Measurements from ENCODE around the gene MXI1. TPM values are rescaled to one million over a fixed set of nuclear protein-coding genes. Genes with fewer than 3 reads are reported as not detected.

MXI1 gene
- total and polyA plus RNA-seq, 12 donors = 21.4 to 69.8 (median 38.6) TPM

DNA sequence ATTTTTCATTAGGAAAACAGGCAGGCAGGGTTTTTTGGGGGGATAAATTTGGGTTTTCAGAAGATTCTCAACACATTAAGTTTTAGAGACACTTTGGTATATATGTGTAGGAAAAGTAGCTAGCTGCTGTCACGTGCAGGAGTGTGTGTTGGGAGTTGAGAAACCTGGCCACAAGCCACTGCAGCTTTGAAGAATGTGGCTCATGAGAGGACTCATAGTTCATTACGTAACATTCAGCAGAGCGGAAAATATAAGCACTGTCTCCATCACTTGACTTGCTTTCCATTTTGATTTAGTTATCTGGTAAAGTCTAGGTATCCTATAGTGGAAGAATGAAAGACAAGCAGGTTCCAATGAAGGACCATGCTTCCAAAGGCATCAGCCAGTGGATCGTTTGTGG is 66.1 kb downstream of the MXI1 start:
- TF ChIP-seq, protein P1, sequence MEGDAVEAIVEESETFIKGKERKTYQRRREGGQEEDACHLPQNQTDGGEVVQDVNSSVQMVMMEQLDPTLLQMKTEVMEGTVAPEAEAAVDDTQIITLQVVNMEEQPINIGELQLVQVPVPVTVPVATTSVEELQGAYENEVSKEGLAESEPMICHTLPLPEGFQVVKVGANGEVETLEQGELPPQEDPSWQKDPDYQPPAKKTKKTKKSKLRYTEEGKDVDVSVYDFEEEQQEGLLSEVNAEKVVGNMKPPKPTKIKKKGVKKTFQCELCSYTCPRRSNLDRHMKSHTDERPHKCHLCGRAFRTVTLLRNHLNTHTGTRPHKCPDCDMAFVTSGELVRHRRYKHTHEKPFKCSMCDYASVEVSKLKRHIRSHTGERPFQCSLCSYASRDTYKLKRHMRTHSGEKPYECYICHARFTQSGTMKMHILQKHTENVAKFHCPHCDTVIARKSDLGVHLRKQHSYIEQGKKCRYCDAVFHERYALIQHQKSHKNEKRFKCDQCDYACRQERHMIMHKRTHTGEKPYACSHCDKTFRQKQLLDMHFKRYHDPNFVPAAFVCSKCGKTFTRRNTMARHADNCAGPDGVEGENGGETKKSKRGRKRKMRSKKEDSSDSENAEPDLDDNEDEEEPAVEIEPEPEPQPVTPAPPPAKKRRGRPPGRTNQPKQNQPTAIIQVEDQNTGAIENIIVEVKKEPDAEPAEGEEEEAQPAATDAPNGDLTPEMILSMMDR (IDR thresholded peaks at IDR 0.05) = no peak
- no peak for TF ChIP-seq POLR2A (IDR thresholded peaks at IDR 0.05)
- peak in 6 of 7 donors; percentile 55 to 83 (median 74) for DNase-seq
- H3K9me3 ChIP-seq (replicated peaks in 1 of 3) = no peaks in the 10 kb centered on the region
- no peaks in the 10 kb centered on the region for H3K27me3 ChIP-seq
- H3K4me3 ChIP-seq = no peak overlapping the region
- no peak overlapping the region for H3K27ac ChIP-seq
- intact Hi-C loops (cut with DNase I) = no loop called here
- peaks cover 16 to 35% of the 10 kb centered on the region in 2 donors for H3K4me1 ChIP-seq (replicated peaks in 1 of 2)
- no peaks in the 10 kb centered on the region for H3K36me3 ChIP-seq (replicated peaks in 1 of 2)
- WGBS, 4 donors = 51 to 65% (median 56%) methylated on average over 4 of the region's 4 CpGs

DNA sequence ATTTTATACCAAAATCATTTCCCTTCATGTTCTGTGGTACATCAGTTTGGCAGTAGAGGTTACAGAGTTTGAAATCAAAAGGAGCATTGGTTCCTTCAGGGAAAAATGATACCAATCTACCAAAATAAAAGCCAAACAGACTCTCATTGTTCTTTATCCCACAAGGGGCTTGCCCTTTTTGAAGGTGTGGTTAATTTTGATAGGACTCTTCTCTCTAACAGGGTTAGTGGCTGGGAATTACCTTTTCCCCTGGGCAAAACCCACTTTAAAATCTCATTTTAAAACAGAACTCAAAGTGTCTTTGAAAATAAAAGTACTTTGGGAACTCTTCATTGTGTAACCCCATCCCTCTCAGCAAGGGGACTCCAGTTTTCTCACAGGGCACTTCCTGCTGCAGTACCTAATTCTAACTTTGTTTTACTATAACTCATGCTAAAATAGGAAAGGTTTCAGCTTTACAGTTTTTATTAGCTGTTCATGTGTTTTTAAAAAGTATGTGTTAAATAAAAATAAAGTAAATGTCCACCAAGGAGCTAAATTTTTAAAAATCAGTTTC is 66.7 kb downstream of the MXI1 start:
- intact Hi-C loops (cut with DNase I) = no loop called here
- Histone ChIP-seq H3K36me3 (replicated peaks in 1 of 2) (no peaks in the 10 kb centered on the region), H3K9me3 (replicated peaks in 1 of 3) (no peaks in the 10 kb centered on the region), H3K4me1 (replicated peaks in 1 of 2) (peaks cover 9 to 32% of the 10 kb centered on the region in 2 donors), H3K4me3 (no peak overlapping the region), H3K27me3 (no peaks in the 10 kb centered on the region), H3K27ac (no peak overlapping the region)
- TF ChIP-seq, protein P1 (IDR thresholded peaks at IDR 0.05) = peak in 1 of 6 experiments; percentile 9
- TF ChIP-seq POLR2A (IDR thresholded peaks at IDR 0.05) = no peak
- no peak for DNase-seq

DNA sequence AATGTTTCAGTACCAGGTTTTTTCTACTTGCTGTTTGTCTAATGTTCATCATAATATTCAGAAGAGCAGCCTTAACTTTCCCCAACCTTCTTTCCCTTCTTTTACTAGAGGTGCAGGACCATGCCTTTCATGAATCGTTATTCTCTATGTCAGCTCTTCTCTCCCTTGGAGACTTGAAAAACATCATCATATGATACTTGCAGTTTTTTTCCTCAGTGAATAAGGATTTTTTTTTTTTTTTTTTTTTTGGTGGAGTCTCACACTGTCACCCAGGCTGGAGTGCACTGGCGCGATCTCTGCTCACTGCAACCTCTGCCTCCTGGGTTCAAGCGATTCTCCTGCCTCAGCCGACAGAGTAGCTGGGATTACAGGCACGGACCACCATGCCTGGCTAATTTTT is 67.2 kb downstream of the MXI1 start:
- H3K36me3 ChIP-seq (replicated peaks in 1 of 2) = no peaks in the 10 kb centered on the region
- H3K4me1 ChIP-seq (replicated peaks in 1 of 2) = peaks cover 6 to 29% of the 10 kb centered on the region in 2 donors
- H3K27me3 ChIP-seq = no peaks in the 10 kb centered on the region
- intact Hi-C loops (cut with DNase I) = loop anchor here (5.0 kb wide), 3 partner anchors 47 to 137 kb away; no protein-coding TSS in a partner anchor
- WGBS, 4 donors = 94 to 98% (median 96%) methylated on average over 6 of the region's 6 CpGs
- no peak overlapping the region for H3K27ac ChIP-seq
- DNase-seq = no peak
- TF ChIP-seq, protein P1 (IDR thresholded peaks at IDR 0.05) = no peak
- no peak for TF ChIP-seq POLR2A (IDR thresholded peaks at IDR 0.05)
- H3K4me3 ChIP-seq = no peak overlapping the region
- H3K9me3 ChIP-seq (replicated peaks in 1 of 3) = no peaks in the 10 kb centered on the region

DNA sequence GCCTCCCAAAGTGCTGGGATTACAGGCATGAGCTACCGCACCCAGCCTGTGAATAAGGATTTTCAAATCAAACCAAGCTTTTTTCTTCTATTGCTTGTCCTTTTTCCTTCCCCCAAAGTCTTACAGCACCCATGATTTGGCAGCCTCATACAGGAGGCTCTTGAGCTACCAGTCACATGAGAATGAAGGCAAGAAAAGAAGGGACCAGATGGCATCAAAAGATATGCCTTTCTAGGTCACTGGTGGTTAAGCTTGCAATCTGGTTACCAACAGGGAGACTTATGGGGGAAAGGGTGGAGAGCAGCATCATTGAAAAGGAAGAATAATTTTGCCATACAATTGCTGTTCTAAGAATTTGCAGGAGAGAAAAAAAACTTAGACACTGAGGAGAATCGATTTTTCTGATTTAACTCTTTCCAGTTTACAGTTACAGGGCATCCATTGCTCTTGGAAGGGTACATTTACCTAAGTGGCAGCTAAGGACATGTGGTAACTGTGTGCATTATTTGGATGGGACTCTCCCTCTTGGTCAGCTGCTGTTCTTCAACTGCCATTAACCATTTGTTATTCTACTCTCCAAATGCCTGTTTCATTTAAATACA is 67.8 kb downstream of the MXI1 start:
- DNase-seq = no peak
- H3K4me3 ChIP-seq = no peak overlapping the region
- H3K4me1 ChIP-seq (replicated peaks in 1 of 2) = peaks cover 2 to 23% of the 10 kb centered on the region in 2 donors
- H3K27me3 ChIP-seq = no peaks in the 10 kb centered on the region
- TF ChIP-seq, protein P1 (IDR thresholded peaks at IDR 0.05) = no peak
- no peaks in the 10 kb centered on the region for H3K36me3 ChIP-seq (replicated peaks in 1 of 2)
- intact Hi-C loops (cut with DNase I) = loop anchor here (5.0 kb wide), 3 partner anchors 48 to 138 kb away; no protein-coding TSS in a partner anchor
- WGBS, 4 donors = 61 to 69% (median 64%) methylated on average over 2 of the region's 2 CpGs
- no peak overlapping the region for H3K27ac ChIP-seq
- H3K9me3 ChIP-seq (replicated peaks in 1 of 3) = no peaks in the 10 kb centered on the region
